HG03342 (cell line): ENCODE results near the gene TNFSF11.

Source experiments
- ATAC-seq: cut with Tn5 transposase; IDR thresholded peaks from one replicate; pipeline ENCODE4 v1.9.1; 2021; ENCODE audit warnings: mild to moderate bottlenecking, moderate library complexity; ENCODE audit not compliant: unreplicated experiment

TNFSF11 gene

GRCh38 chr13:42607546-42607945, 33.6 kb downstream of the TNFSF11 start:
- no peak for ATAC-seq

GRCh38 chr13:42610649-42611048, 36.7 kb downstream of the TNFSF11 start:
- ATAC-seq: no peak

DNA sequence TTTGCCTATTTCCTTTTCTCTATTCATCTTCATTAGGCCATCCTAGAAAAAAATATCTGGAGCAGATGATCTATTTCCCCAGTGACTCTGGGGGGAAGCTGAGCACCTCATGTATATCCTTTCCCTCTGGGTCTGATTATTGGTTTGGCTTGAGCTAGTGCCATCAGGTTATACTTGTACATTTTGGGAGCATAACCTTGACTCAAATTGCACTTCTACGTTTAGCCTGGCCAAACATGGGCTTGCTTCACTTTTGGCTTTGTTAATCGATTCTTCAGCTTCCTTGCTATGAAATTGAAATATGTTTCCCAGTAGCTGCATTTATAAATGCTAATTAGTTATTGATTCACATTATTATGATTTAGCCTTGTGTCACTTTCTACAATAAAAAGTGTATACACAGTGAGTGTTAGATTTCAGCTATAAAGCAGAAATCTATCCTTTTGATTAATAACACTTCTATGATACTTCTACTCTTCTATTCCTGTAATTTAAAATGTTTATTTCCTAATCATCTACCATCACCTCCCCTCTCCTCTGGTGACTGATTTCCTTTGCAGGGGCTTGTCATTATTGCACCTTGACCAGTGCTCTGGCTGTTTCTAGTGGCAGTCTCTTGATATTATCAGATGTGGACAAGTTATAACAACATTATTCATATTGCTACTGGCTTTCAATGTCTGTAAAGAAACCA, 37.3 kb downstream of the TNFSF11 start:
- ATAC-seq: no peak

DNA sequence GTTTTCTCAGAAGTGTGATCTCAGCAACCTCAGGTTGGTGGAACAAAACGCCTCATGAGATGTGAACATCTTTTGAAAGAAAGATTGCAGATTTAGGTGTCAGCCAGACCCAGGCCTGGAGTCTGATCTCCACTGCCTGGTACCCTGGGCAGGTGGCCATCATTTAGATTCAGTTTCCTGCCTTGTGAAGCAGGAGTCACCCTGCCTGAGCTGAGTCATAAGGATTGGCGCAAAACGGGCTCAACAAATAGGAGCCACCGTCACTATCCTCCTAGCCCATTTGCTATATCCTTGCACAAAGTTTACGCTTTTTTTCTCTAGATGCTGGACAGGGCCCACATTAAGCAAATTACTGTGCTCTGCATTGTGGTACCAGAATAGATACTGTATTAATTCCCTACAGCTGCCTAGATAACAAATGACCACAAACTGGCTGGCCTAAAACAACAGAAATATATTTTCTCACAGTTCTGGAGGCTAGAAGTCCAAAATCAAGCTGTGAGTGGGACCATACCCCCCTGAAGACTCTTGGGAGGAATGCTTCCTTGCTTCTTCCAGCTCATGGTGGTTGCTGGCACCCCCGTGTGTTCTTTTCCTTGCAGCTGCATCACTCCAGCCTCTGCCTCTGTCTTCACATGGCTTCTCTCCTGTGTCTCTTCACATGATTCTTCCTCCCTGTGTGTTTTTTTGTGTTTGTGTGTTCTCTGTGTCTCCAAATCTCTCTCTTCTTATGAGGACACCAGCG, 38.2 kb downstream of the TNFSF11 start:
- no peak for ATAC-seq

DNA sequence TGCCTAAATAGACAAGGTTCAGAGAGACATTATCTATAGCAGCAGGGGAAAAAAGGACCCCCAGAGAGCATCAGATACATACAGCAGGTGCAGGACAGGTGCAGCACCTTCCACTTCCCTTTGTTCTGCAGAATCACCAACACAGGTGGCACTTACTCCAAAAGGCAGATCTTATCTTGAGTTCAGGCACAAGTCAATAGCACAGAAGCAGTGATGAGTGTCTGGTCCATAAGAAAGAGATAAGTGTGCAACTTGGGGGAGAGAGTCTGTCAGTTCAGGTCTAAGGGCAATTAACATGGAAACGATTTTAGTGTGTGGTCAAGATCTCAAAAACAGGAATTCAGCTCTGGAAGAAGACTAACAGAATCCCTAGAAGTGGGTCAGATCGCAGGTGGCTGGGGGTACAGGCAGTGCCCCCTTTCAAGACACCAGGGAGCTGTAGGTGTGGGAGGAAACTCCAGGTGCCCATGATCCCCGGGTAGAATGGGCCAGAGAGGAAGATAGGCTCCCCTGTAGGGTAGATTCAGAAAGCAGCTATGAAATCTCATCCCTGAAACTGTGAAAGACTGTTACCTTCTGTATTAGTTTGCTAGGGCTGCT, 40.6 kb downstream of the TNFSF11 start:
- no peak for ATAC-seq

DNA sequence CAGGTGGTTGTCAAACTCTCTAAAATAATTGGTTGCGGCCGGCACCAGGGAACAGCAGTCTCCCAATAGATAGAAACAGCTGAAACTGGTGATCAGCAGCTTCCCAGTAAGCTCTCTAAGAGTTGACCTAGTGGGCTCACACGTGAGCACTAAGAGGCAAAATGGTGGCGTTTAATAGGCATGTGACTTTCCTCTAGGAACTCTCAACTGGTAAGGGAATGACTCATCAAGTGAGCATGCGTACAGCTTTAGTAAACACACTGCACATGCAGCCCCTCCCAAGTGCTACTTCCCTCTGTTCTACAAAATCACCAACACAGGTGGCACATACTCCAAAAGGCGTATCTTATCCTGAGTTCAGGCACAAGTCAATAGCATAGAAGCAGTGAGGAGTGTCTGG, 41.7 kb downstream of the TNFSF11 start:
- ATAC-seq: no peak

DNA sequence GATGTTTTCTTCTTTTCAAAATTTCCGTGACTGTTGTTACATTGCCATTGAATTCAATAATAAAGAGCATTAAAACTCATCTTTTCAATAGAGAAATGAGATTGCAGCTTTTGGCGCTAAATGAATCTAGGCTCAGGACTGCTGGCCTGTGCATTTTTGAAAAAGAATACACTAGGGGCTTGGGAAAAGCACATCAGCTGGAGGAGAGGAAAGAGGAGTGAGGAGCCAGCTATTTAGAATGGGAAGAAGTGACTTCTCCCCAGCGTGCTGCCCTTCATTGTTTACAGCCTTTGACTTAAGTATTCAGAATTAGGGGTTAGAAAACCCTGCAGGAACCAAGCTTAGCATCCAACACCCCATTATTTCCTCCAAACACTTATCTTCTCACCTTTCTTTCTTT, 43.3 kb downstream of the TNFSF11 start:
- no peak for ATAC-seq

- no peak for ATAC-seq
These were observed 50.0 kb downstream of the TNFSF11 start for GRCh38 chr13:42623916-42624315.

- ATAC-seq: no peak
These were observed 51.7 kb downstream of the TNFSF11 start for GRCh38 chr13:42625611-42626010.

- no peak for ATAC-seq
These were observed 52.4 kb downstream of the TNFSF11 start for GRCh38 chr13:42626176-42626860.

GRCh38 chr13:42628666-42629065, 54.7 kb downstream of the TNFSF11 start:
- ATAC-seq: no peak

- no peak for ATAC-seq
These were observed 57.2 kb downstream of the TNFSF11 start for GRCh38 chr13:42631181-42631580.

GRCh38 chr13:42633495-42633894, 59.5 kb downstream of the TNFSF11 start:
- ATAC-seq: no peak

DNA sequence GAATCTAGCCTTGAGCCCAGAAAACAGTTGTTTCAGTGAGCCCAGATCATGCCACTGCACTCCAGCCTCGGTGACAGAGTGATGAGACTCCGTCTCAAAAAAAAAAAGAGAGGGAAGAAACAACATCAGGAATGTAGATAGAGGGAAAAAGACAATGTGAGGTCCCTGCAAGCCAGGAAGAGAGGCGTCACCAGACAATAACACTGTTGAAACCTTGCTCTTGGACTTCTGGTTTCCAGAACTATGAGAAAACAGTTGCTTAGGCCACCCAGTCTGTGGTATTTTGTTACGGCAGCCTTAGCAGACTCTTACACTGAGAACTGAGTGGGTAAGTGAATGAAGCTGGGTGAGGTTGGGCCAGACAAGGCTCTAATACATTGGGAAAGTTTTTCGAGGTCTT, 64.1 kb downstream of the TNFSF11 start:
- no peak for ATAC-seq

DNA sequence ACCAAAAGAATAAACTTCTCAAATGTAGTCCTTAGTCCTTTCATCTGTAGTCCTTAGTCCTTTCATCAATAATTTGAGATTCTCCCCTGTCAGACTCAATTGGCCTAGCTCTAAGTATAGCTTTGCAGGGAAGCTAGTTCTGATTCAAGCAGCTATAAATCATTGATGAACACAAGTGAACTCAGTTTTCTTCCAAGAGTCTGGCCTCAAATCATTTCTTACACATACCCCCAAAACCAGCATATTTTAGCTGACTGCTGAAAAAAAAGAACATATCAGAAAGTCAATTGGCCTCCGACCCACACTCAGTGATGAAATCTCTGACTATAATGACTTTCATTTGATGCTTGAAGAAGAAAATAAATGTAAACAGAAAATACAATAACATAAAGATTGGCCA, 64.9 kb downstream of the TNFSF11 start:
- ATAC-seq: no peak

DNA sequence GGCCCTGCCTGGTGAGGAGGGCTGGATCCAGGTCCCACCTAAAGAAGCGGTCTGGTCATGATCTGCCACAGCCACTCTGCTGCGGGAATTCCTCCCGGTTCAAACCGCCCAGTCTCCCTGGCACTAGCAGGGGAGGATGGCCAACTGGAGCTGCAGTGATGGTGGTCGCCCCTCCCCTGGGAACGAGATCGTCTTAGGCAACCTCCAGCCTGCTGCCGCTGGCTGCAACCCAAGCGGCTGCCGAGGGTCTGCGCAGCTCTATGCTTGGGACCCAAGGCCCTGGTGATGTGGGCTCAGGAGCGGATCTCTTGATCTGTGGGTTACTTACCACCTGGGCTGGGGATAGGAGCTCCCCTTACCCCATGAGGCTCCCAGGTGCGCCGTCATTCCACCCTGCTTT, 69.1 kb downstream of the TNFSF11 start:
- no peak for ATAC-seq

DNA sequence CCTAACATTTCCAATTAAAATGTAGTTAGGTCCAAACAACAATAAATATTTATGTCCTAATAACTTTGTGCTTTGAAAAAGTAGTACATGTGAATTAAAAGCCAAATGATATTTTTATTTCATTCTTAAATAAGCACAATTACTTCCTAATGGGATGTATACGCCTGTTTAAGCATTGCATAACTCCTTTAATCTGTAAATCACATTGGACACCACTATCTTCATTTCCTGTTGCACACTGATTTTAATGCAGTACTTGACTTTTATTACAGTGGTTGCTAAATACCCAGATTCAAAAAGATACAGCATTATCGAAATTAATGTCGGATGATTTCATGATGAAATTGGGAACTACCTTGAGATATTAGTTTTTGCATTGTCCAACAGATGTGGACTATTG, 70.9 kb downstream of the TNFSF11 start:
- ATAC-seq: no peak

DNA sequence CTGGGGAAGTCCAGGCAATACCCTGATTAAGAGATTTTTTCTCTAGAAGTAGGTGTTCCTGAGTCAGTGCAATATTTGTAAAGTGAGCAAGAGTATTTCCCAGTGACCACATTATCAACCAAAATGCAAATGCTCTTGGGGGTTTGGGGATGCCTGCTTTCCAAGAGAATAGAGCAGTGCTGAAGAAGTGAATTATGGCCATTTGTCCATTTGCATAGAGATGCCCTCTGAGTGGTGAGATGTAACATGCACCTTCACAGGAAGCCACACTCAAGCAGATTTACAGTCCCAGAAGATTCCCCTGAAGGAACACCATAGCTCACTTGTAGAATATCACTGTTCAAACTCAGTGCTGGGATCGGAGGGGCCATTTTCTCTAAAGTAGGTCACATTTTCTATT, 71.8 kb downstream of the TNFSF11 start:
- ATAC-seq: no peak

DNA sequence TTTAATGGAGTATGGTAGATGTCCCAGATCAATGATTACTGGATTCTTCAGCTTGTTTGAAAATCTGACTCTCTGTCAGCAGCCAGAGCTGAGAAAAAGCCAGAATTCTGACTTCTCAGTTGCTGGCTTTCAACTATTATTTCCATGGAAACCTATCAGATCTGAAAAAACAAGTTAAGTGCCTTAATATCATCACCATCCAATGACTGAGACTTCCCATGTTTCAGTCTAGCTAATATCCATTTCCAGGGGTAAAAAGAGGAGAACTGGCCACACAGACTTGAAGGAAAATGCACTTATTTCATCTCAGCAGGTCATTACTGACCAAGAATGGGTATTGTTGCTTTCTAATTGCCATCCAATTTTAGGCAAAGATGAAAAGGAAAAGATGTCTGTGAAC, 75.2 kb downstream of the TNFSF11 start:
- no peak for ATAC-seq

GRCh38 chr13:42649831-42650230, 75.9 kb downstream of the TNFSF11 start:
- no peak for ATAC-seq

DNA sequence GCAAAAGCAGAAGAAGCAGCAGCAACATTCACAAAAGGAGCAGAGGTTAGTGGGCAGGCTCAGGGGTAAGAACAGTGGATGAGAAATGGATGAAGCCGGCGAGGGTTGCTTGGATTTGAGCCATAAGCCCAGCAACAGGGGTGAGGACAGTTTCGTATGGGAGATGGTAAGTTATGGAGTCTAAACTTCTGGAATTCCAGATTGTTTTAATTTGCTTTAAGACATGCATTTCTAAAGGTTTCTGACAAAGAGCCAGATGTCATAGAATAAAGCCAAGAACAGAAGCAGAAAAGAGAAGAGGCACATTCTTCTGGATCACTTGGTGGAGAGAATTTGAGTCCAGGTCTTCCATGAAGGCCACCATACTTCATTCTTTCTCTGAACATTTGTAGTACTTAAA, 76.6 kb downstream of the TNFSF11 start:
- no peak for ATAC-seq
